WTC11 (cell line): Measurements from ENCODE around the gene SEMA6B.

ENCODE experiments used
- CTCF ChIP-seq: fragments of 200-600 bp; IDR thresholded peaks from 2 replicates; pipeline ENCODE4 v1.8.0; 2022; ENCODE audit warnings: antibody characterized with exemption
- ETV6 ChIP-seq: sonication (generic); formaldehyde crosslinking; IDR thresholded peaks from 2 replicates; pipeline ENCODE4 v1.8.1; 2022; ENCODE audit warnings: mild to moderate bottlenecking, missing genetic modification reagents
- SP1 ChIP-seq: sonication (generic); formaldehyde crosslinking; conservative IDR thresholded peaks from 2 replicates; pipeline ENCODE4 v1.8.1; 2022; ENCODE audit warnings: missing genetic modification reagents
- TEAD1 ChIP-seq: sonication (generic); formaldehyde crosslinking; IDR thresholded peaks from 2 replicates; pipeline ENCODE4 v1.8.0; 2022; ENCODE audit warnings: mild to moderate bottlenecking, missing genetic modification reagents
- TEAD4 ChIP-seq: sonication (generic); formaldehyde crosslinking; IDR thresholded peaks from 2 replicates; pipeline ENCODE4 v1.8.0; 2022; ENCODE audit warnings: mild to moderate bottlenecking, missing genetic modification reagents
- ZMAT4 ChIP-seq: fragments of 250-450 bp; sonication (Bioruptor Pico); IDR thresholded peaks from 2 replicates; pipeline ENCODE4 v1.9.0; 2021; ENCODE audit warnings: mild to moderate bottlenecking
- ZNF671 ChIP-seq: fragments of 250-450 bp; sonication (Bioruptor Pico); IDR thresholded peaks from 2 replicates; pipeline ENCODE4 v1.8.0; 2021; ENCODE audit warnings: mild to moderate bottlenecking
- TF ChIP-seq, protein P1 (sequence below): sonication (generic); formaldehyde crosslinking; IDR thresholded peaks from 2 replicates; pipeline ENCODE4 v1.8.0; 2022; ENCODE audit warnings: mild to moderate bottlenecking, missing genetic modification reagents

GRCh38 chr19:4585556-4585955 lies 26.1 kb upstream of the SEMA6B start:
- TF ChIP-seq, protein P1, sequence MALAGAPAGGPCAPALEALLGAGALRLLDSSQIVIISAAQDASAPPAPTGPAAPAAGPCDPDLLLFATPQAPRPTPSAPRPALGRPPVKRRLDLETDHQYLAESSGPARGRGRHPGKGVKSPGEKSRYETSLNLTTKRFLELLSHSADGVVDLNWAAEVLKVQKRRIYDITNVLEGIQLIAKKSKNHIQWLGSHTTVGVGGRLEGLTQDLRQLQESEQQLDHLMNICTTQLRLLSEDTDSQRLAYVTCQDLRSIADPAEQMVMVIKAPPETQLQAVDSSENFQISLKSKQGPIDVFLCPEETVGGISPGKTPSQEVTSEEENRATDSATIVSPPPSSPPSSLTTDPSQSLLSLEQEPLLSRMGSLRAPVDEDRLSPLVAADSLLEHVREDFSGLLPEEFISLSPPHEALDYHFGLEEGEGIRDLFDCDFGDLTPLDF (CRISPR knock-in tag), result no peak
- TF ChIP-seq CTCF (no peak), ETV6 (CRISPR knock-in tag) (no peak), TEAD4 (CRISPR knock-in tag) (no peak), ZMAT4 (CRISPR knock-in tag) (no peak), TEAD1 (no peak), SP1 (CRISPR knock-in tag) (no peak), ZNF671 (CRISPR knock-in tag) (no peak)
